ENCODE data around the gene SKP2. TPM values are rescaled to one million over a fixed set of nuclear protein-coding genes. Genes with fewer than 3 reads are reported as not detected.
"Not testable (repeated sequence)": the region's sequence is repeated elsewhere in the genome, so short reads cannot be mapped to it uniquely, and the experiment has no call there.

SKP2 gene
- polyA plus RNA-seq, 1 experiment, result 21.6 TPM

GRCh38 chr5:36125868-36126267 is 26.0 kb upstream of the SKP2 start:
- no peak for TF ChIP-seq CTCF (IDR thresholded peaks at IDR 0.05; ENCODE audit: low read depth, low read length)
- CTCF ChIA-PET, result interaction anchor here (0.6 to 2.1 kb wide), 3 partner anchors 47 to 180 kb away, joined by 3 to 13 read pairs (median 5); no protein-coding TSS in a partner anchor

GRCh38 chr5:36128795-36129194 is 23.1 kb upstream of the SKP2 start:
- ChIA-PET POLR2A (no interaction called here), CTCF (no interaction called here)
- Histone ChIP-seq H3K27ac (ENCODE audit: low read depth, low read length) (no peak overlapping the region), H3K27me3 (ENCODE audit: control insufficient read depth, insufficient read depth, low read length) (no peaks in the 10 kb centered on the region), H3K9me3 (ENCODE audit: control insufficient read depth, insufficient read depth, low read length) (no peaks in the 10 kb centered on the region), H3K4me3 (ENCODE audit: low read depth, low read length) (no peak overlapping the region)
- no peak for TF ChIP-seq CTCF (IDR thresholded peaks at IDR 0.05; ENCODE audit: low read depth, low read length)
- DNase-seq (ENCODE audit: low read depth, low spot score), result no peak

More at GRCh38 chr5:36125868-36126267, 26.0 kb upstream of the SKP2 start:
- H3K9me3 ChIP-seq (ENCODE audit: control insufficient read depth, insufficient read depth, low read length), result no peaks in the 10 kb centered on the region
- no peaks in the 10 kb centered on the region for H3K27me3 ChIP-seq (ENCODE audit: control insufficient read depth, insufficient read depth, low read length)
- DNase-seq (ENCODE audit: low read depth, low spot score), result no peak
- no peak overlapping the region for H3K4me3 ChIP-seq (ENCODE audit: low read depth, low read length)
- H3K27ac ChIP-seq (ENCODE audit: low read depth, low read length), result no peak overlapping the region
- POLR2A ChIA-PET, result no interaction called here

GRCh38 chr5:36129666-36130065 is 22.2 kb upstream of the SKP2 start:
- H3K4me3 ChIP-seq (ENCODE audit: low read depth, low read length); H3K27me3 ChIP-seq (ENCODE audit: control insufficient read depth, insufficient read depth, low read length); CTCF ChIA-PET; H3K27ac ChIP-seq (ENCODE audit: low read depth, low read length); POLR2A ChIA-PET; DNase-seq (ENCODE audit: low read depth, low spot score); H3K9me3 ChIP-seq (ENCODE audit: control insufficient read depth, insufficient read depth, low read length): not testable (repeated sequence)

GRCh38 chr5:36133009-36133408 is 18.9 kb upstream of the SKP2 start:
- POLR2A ChIA-PET, result interaction anchor here (0.6 kb wide), 1 partner anchor 70 kb away, joined by 3 read pairs; no protein-coding TSS in a partner anchor
- H3K27ac ChIP-seq (ENCODE audit: low read depth, low read length); H3K27me3 ChIP-seq (ENCODE audit: control insufficient read depth, insufficient read depth, low read length); DNase-seq (ENCODE audit: low read depth, low spot score); H3K4me3 ChIP-seq (ENCODE audit: low read depth, low read length); H3K9me3 ChIP-seq (ENCODE audit: control insufficient read depth, insufficient read depth, low read length): not testable (repeated sequence)
- CTCF ChIA-PET, result interaction anchor here (0.6 to 1.7 kb wide), 2 partner anchors 45 to 54 kb away, joined by 3 to 7 read pairs; no protein-coding TSS in a partner anchor

- ChIA-PET POLR2A (no interaction called here), CTCF (no interaction called here)
- peaks cover 11% of the 10 kb centered on the region for H3K9me3 ChIP-seq (ENCODE audit: control insufficient read depth, insufficient read depth, low read length)
- no peak overlapping the region for H3K4me3 ChIP-seq (ENCODE audit: low read depth, low read length)
- TF ChIP-seq CTCF (IDR thresholded peaks at IDR 0.05; ENCODE audit: low read depth, low read length), result no peak
- H3K27me3 ChIP-seq (ENCODE audit: control insufficient read depth, insufficient read depth, low read length), result no peaks in the 10 kb centered on the region
- no peak overlapping the region for H3K27ac ChIP-seq (ENCODE audit: low read depth, low read length)
- DNase-seq (ENCODE audit: low read depth, low spot score), result no peak
These were observed 15.9 kb upstream of the SKP2 start for GRCh38 chr5:36135988-36136387.

GRCh38 chr5:36136581-36136980 is 15.3 kb upstream of the SKP2 start:
- POLR2A ChIA-PET, result no interaction called here
- CTCF ChIA-PET, result no interaction called here
- H3K27ac ChIP-seq (ENCODE audit: low read depth, low read length), result no peak overlapping the region
- H3K9me3 ChIP-seq (ENCODE audit: control insufficient read depth, insufficient read depth, low read length), result peaks cover 11% of the 10 kb centered on the region
- TF ChIP-seq CTCF (IDR thresholded peaks at IDR 0.05; ENCODE audit: low read depth, low read length), result no peak
- no peaks in the 10 kb centered on the region for H3K27me3 ChIP-seq (ENCODE audit: control insufficient read depth, insufficient read depth, low read length)
- no peak overlapping the region for H3K4me3 ChIP-seq (ENCODE audit: low read depth, low read length)
- DNase-seq (ENCODE audit: low read depth, low spot score), result no peak

Data from AG04450 (cell line).